ENCODE measurements around the gene ARHGAP4.

Gene ARHGAP4

DNA sequence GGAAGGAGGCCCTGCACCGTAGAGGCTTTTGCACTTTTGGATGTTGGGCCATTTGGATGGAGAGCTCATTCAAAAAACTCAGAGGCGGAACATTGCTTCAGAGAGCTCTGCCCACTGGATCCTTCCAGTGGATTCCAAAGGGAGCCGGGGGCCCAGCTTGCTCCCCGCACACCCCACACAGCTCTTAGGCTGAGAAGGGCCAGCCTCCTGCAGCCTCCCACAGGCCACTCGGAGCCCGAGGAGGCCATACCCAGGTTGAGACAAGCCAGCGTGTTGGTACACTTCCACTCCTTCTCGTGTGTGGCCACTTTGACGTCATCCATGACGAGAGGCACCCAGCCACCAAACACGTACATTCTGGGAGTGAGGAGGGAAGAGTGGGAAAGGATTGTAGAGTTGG is 35.2 kb upstream of the ARHGAP4 start:
- no peak for DNase-seq (ENCODE audit: extremely low read depth, low read depth)
- TF ChIP-seq, protein P1, sequence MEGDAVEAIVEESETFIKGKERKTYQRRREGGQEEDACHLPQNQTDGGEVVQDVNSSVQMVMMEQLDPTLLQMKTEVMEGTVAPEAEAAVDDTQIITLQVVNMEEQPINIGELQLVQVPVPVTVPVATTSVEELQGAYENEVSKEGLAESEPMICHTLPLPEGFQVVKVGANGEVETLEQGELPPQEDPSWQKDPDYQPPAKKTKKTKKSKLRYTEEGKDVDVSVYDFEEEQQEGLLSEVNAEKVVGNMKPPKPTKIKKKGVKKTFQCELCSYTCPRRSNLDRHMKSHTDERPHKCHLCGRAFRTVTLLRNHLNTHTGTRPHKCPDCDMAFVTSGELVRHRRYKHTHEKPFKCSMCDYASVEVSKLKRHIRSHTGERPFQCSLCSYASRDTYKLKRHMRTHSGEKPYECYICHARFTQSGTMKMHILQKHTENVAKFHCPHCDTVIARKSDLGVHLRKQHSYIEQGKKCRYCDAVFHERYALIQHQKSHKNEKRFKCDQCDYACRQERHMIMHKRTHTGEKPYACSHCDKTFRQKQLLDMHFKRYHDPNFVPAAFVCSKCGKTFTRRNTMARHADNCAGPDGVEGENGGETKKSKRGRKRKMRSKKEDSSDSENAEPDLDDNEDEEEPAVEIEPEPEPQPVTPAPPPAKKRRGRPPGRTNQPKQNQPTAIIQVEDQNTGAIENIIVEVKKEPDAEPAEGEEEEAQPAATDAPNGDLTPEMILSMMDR (IDR thresholded peaks at IDR 0.05; ENCODE audit: low read depth, low read length) = no peak

DNA sequence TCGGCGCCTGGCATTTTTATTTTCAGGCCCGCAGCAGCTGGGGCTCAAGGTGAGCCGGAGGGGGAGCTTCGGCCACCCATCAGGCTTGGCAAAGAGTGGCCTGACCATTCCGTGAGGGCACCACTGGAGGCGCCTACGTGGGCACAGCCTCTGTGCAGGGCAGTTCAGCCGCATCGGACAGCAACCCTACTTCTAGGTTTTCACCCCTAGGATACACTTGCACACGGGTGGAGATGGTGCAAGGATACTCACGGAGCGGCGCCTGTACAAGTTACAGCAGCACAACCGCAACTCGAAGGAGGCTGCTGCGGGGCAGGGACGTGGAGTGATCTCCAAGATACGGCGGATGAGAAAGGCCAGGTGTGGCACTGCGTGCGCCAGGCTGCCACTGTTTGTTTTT is 34.7 kb upstream of the ARHGAP4 start:
- DNase-seq (ENCODE audit: extremely low read depth, low read depth) = no peak
- TF ChIP-seq, protein P1 (IDR thresholded peaks at IDR 0.05; ENCODE audit: low read depth, low read length) = no peak

DNA sequence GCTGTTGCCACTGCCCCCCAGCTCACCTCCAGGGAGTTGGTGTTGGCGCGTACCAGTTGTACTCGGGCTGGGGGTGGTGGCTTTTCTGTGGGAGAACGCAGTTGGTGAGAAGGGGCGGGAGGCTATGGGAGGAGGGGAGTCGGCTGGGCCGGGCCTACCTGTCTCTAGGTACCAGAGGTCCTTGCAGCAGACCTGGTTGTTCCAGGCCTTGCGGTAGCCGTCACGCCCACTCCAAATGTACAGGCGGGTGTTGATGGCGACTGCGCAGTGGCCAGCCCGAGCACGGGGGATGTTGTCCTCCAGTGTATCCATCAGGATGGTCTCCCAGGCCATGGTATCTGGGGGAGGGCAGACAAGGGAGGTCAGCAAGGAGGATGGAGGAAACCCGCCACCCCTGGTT is 34.0 kb upstream of the ARHGAP4 start:
- TF ChIP-seq, protein P1 (IDR thresholded peaks at IDR 0.05; ENCODE audit: low read depth, low read length) = no peak
- DNase-seq (ENCODE audit: extremely low read depth, low read depth) = no peak

- no peak for DNase-seq (ENCODE audit: extremely low read depth, low read depth)
- TF ChIP-seq, protein P1 (IDR thresholded peaks at IDR 0.05; ENCODE audit: low read depth, low read length) = no peak
These were observed 33.6 kb upstream of the ARHGAP4 start for GRCh38 chrX:153959649-153960048.

DNA sequence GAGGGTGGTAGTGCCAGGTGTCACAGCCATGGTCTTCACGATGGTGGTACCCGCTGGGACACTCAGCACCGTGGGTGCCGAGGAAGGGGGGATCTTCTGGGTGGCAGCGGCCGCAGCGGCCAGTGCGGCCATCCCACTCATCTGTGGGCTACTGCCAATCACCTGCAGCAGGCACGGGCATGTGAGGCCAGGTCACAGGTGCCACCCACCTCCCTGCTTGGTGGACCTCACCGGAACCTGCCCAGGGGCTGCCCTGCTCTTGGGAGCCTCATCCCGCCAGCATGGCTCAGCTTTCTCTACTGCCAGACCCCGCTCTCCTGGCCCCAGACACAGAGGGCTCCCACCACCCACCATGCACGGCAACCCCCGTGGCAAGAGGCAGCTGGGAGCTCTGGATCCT is 32.5 kb upstream of the ARHGAP4 start:
- DNase-seq (ENCODE audit: extremely low read depth, low read depth) = no peak
- TF ChIP-seq, protein P1 (IDR thresholded peaks at IDR 0.05; ENCODE audit: low read depth, low read length) = no peak

- DNase-seq (ENCODE audit: extremely low read depth, low read depth) = no peak
- TF ChIP-seq, protein P1 (IDR thresholded peaks at IDR 0.05; ENCODE audit: low read depth, low read length) = no peak
These were observed 31.2 kb upstream of the ARHGAP4 start for GRCh38 chrX:153957224-153957623.

GRCh38 chrX:153956044-153956907 is 30.2 kb upstream of the ARHGAP4 start:
- TF ChIP-seq, protein P1 (IDR thresholded peaks at IDR 0.05; ENCODE audit: low read depth, low read length) = no peak
- DNase-seq (ENCODE audit: extremely low read depth, low read depth) = no peak

Data from AG09319 (cell line).